Measurements from ENCODE around the gene TXNDC2.
"Not testable (repeated sequence)": the region's sequence is repeated elsewhere in the genome, so short reads cannot be mapped to it uniquely, and the experiment has no call there.

The TXNDC2 gene

GRCh38 chr18:9885170-9886004, at the start of gene TXNDC2:
Gene TXNDC2 (plus strand): TSS chr18:9885973. CDS start chr18:9886681, 708 bp downstream.
- DNase-seq: no peak

- no peak for DNase-seq
Observed at GRCh38 chr18:9838144-9838877, 47.5 kb upstream of the TXNDC2 start.

DNA sequence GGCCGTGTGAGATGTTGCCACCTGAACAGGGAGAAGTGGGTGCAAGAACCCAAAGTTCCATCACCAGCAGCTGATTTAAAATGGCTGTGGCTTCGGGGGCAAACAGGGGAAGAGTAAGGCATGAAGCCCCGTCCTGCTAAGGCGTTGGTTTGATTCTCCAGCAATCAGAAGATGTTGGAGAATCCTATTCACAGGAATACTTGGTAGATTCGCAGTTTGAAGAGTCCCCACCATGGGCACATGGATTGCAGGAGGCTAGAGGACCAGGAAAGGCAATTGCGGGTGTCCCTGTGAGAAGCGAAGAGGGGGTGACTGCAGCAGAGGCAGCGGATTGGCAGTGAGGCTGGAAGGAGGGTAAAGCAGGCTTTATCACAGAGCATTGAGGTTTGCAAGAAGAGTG, 46.6 kb upstream of the TXNDC2 start:
- no peak for DNase-seq

DNA sequence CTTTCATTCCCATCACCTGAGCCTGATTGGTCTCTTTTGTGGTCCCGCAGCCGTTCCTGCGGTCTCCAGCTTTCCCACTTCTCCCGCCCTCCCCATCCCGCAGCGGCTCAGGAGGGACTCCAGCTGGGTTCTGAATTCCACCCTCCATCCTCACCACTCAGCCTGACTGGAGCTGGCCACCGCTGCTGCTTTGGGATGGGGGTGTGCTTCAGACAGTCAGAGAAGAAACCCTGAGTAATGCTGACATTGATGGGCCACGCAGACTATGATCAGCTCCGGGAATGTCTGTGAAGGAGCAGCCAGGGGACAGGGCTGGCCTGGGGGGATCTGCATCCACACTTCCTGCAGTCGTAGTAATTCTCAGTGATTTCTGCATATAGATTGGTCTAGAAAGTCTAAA, 45.9 kb upstream of the TXNDC2 start:
- DNase-seq: no peak

GRCh38 chr18:9841752-9842151, 44.0 kb upstream of the TXNDC2 start:
- no peak for DNase-seq

DNA sequence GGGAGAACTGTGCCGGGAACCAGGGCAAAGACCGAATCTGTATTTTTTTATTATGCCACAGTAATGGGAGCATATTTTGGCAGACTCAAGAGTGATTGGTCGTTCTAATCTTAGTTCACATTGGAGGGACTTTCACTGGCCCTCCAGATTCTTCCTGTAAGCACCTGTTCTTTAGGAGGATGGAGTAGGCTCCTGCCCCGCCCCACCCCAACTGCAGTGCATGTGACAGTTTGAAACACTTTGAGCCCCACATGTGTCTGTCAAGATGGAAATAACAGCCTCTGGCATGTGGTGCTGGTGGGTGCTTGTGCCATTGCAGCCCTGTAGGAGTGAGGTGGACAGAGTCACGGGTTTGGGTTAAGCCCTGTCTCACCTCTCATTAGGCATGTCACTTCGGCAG, 43.3 kb upstream of the TXNDC2 start:
- DNase-seq: no peak

DNA sequence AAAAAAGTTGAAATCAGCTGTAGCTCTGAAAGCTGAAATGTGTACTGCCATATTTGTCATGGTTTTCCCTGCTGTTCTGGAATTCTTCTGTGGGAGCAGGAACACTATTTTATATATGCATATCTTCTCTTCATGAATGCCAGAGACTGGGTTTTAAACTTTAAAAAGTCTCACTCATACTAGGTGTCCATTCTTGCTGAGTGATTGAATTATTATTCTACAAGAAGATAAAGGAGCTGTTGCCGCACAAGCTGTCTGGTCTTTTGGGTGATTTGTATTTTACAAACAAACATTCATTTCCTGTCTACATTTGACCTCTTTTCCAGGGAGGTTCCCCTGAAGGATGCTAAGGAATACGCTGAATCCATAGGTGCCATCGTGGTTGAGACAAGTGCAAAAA, 40.5 kb upstream of the TXNDC2 start:
- DNase-seq: no peak

- DNase-seq: no peak
Observed at GRCh38 chr18:9846162-9846925, 39.4 kb upstream of the TXNDC2 start.

GRCh38 chr18:9848170-9848879, 37.4 kb upstream of the TXNDC2 start:
- no peak for DNase-seq

DNA sequence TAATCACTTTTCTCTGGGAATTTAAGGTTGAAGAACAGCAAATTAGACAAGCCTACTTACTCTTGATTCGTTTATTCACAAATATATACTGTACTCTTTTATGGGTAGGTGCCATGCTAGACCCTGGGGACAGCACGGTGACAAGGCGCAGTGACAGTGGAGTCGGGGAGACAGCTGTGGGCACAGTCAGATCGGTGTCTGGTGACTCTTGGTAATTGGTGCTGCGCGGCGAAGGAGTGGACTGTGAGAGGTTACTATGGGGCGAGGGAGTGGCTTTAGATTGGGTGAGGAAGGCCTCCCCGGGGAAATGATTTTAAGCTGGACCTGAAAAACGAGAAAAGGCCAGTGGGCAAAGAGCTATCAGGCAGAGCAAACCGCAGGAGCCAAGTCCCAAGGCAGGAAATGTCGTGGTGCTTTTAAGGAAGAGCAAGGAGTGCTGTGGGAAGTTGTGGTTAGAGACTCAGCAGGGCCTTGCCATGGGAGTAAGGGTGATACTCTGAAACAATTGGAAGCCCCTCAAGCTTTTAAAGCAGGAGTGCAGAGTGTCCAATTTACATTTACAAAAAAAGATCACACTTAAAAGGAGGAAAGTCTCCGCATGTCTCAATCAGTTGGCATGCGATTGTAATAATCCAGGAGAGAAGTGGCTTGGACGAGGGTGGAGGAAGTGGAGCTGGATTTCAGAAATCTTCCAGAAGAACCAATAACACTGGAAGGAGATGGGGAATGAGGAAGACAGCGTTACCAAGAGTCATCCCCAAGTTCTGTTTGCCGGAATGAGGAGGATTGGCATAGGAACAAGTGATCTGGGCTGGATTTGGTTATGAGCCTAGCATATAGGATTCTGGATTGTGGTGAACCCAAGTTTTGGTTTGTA, 36.1 kb upstream of the TXNDC2 start:
- no peak for DNase-seq

GRCh38 chr18:9850309-9850708, 35.5 kb upstream of the TXNDC2 start:
- no peak for DNase-seq

- no peak for DNase-seq
Observed at GRCh38 chr18:9851511-9851910, 34.3 kb upstream of the TXNDC2 start.

DNA sequence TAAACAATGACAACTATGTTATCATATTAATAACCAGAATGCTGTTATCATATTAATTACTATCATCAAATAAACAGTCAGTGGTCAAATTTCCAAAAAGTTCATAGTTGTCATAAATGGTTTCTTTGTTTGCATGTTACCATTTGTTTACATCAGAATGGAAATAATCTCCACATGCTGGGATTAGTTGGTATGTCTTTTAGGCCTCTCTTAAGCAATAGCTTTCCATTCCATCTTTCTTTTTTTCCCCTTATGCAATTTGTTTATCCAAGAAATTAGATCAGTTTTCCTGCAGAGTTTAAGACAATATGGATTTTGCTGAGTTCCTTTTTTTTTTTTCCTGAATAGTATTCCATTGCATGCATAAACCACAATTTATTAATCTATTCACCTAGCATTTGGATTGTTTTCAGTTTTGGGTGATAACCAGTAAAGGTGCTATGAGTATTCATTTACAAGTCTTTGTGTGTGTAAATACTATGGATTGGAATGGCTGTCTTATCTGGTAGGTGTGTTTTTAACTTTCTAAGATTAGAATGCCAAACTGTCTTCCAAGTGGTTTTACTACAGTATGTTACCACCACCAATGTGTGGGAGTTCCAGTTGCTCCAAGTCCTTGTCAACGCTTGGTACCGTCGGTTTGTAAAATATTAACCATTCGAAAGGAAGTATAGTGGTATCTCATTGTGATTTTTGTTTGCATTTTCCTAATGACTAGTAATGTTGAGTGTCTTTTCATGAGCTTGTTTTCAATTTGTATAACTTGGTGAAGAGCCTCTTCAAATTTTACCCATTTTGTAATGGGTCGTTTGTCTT, 33.3 kb upstream of the TXNDC2 start:
- DNase-seq: no peak

- DNase-seq: no peak
Observed at GRCh38 chr18:9854801-9855676, 30.7 kb upstream of the TXNDC2 start.

DNA sequence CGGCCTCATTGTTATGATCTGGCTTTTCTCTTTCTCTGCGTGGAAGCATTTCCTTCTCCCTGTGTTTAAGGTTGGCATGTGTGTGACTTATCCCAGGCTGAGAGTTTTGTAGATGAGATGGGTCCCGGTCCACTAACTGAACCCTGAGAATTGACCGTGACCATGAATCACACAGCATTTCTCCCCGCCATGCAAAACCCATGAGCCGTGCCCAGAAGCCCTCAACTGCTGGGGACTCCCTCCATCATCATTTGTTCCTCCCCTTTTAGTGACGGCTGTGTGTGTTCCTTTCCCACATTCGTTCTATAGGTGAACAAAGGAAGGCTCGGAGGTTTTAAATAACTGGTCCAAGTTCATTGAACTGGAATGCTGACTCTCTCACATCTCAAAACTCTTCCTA, 30.1 kb upstream of the TXNDC2 start:
- no peak for DNase-seq

- no peak for DNase-seq
Observed at GRCh38 chr18:9856092-9856491, 29.7 kb upstream of the TXNDC2 start.

DNA sequence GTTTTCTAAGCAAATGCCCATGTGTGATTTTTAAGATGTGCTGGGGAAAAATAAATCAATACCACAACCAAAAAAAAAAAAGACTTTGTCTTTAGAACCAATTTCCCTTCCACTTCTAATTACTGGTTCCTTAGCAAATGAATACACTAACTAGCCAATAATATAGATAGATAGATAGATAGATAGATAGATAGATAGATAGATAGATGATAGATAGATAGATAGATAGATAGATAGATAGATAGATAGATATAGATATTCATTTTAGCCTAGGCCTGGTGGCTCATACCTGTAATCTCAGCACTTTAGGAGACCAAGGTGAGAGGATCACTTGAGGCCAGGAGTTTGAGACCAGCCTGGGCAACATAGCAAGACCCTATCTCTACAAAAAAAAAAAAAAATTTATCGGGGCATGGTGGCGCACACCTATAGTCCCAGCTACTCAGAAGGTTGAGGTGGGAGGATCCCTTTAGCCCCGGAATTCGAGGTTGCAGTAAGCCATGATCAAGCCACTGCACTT, 28.2 kb upstream of the TXNDC2 start:
- not testable (repeated sequence) for DNase-seq

GRCh38 chr18:9858642-9859041, 27.1 kb upstream of the TXNDC2 start:
- DNase-seq: no peak

- no peak for DNase-seq
Observed at GRCh38 chr18:9859232-9859631, 26.5 kb upstream of the TXNDC2 start.

DNA sequence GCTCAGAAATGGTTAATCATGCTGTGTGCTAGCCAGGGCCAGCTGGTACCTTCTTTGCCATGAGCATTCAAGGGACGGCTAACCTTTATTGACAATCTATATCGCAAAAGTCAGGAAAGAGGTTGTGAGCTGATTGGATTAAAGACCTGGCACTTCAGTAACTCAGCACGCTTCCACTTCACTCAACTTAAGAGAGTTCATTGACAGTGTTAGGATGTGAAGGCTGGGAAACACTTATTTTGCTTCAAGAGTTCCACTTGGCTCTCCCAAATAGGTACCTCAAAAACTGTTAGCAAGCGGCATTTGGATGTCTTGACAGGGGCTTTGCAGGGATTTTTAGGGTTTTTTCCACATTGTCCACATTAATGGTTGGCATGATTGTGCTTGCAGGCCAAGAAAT, 25.1 kb upstream of the TXNDC2 start:
- no peak for DNase-seq

All from 8988T (cell line).